GM13977 (cell line): Measurements from ENCODE around the gene HPCAL1.

Experiments used
- DNase-seq: peaks from one replicate; pipeline ENCODE4 v3.0.0; 2012; ENCODE audit warnings: low spot score
- CTCF ChIP-seq: IDR thresholded peaks from 2 replicates; pipeline ENCODE4 v1.5.1; 2012; ENCODE audit warnings: mild to moderate bottlenecking, control low read depth; ENCODE audit not compliant: insufficient read depth; ENCODE audit errors: extremely low read depth, missing control alignments
- in situ Hi-C: fragments of 300-500 bp; cut with MboI; formaldehyde crosslinking; loops from one replicate; pipeline ENCODE4 v1.12.0; 2022; ENCODE audit warnings: low sequenced_read_pairs, low pct_unique_long_range_greater_than_20kb, mixed read lengths, inconsistent platforms; ENCODE audit not compliant: unreplicated experiment

The HPCAL1 gene

GRCh38 chr2:10393640-10393982, 90.9 kb downstream of the HPCAL1 start:
- in situ Hi-C loops: no loop called here
- DNase-seq: no peak
- no peak for TF ChIP-seq CTCF

- no peak for DNase-seq
- in situ Hi-C loops: no loop called here
- TF ChIP-seq CTCF: no peak
Observed at GRCh38 chr2:10395893-10396292, 93.2 kb downstream of the HPCAL1 start.

- in situ Hi-C loops: no loop called here
- TF ChIP-seq CTCF: no peak
- DNase-seq: no peak
Observed at GRCh38 chr2:10396464-10396863, 93.8 kb downstream of the HPCAL1 start.

GRCh38 chr2:10397297-10397875, 94.7 kb downstream of the HPCAL1 start:
- in situ Hi-C loops: no loop called here
- no peak for DNase-seq
- no peak for TF ChIP-seq CTCF

GRCh38 chr2:10397878-10398277, 95.2 kb downstream of the HPCAL1 start:
- no peak for TF ChIP-seq CTCF
- in situ Hi-C loops: no loop called here
- no peak for DNase-seq

GRCh38 chr2:10398496-10398895, 95.8 kb downstream of the HPCAL1 start:
- TF ChIP-seq CTCF: no peak

GRCh38 chr2:10399358-10399757, 96.7 kb downstream of the HPCAL1 start:
- in situ Hi-C loops: no loop called here
- no peak for DNase-seq
- no peak for TF ChIP-seq CTCF

More at GRCh38 chr2:10398496-10398895, 95.8 kb downstream of the HPCAL1 start:
- DNase-seq: no peak
- in situ Hi-C loops: no loop called here
